Skeletal muscle tissue (tissue), 4 donors: ENCODE data around the gene MDFI. TPM values are rescaled to one million over a fixed set of nuclear protein-coding genes. Genes with fewer than 3 reads are reported as not detected.

Experiments used
- H3K27ac ChIP-seq: one replicate; pipeline ENCODE4 v1.7.0; 2013; ENCODE audit warnings: mild to moderate bottlenecking, low read depth, low read length, inconsistent platforms
- H3K27me3 ChIP-seq, 3 donors: one replicate each; pipeline ENCODE4 v1.7.0; 2013; ENCODE audit warnings: low read length in 3 of 3; ENCODE audit not compliant: control insufficient read depth in 3 of 3, insufficient read depth in 3 of 3
- H3K36me3 ChIP-seq, 3 donors: one replicate each; pipeline ENCODE4 v1.7.0; 2013; ENCODE audit warnings: low read length in 3 of 3; ENCODE audit not compliant: control insufficient read depth in 3 of 3, insufficient read depth in 3 of 3
- H3K4me1 ChIP-seq, 3 donors: one replicate each; pipeline ENCODE4 v1.7.0; 2013; ENCODE audit warnings: low read length in 3 of 3, mild to moderate bottlenecking in 3 of 3; ENCODE audit not compliant: control insufficient read depth in 3 of 3, insufficient read depth in 3 of 3
- H3K4me3 ChIP-seq, 3 donors: one replicate each; pipeline ENCODE4 v1.7.0; 2013; ENCODE audit warnings: low read length in 3 of 3
- H3K9ac ChIP-seq, 3 donors: one replicate each; pipeline ENCODE4 v1.7.0; 2013; ENCODE audit warnings: low read length in 3 of 3, mild to moderate bottlenecking in 3 of 3, moderate library complexity in 2 of 3, low read depth in 1 of 3
- H3K9me3 ChIP-seq, 3 donors: one replicate each; pipeline ENCODE4 v1.7.0; 2013; ENCODE audit warnings: low read length in 3 of 3; ENCODE audit not compliant: control insufficient read depth in 3 of 3
- total RNA-seq: library from RNA; depleted of rRNA; stranded (reverse); fragments of >200 nt; gene quantifications from one replicate; pipeline ENCODE4 v1.2.3, GENCODE V29; 2014
- donor health status: Osteomylitis.

Gene MDFI
- total RNA-seq, 1 donor from 2014 or later, result 37.1 TPM

DNA sequence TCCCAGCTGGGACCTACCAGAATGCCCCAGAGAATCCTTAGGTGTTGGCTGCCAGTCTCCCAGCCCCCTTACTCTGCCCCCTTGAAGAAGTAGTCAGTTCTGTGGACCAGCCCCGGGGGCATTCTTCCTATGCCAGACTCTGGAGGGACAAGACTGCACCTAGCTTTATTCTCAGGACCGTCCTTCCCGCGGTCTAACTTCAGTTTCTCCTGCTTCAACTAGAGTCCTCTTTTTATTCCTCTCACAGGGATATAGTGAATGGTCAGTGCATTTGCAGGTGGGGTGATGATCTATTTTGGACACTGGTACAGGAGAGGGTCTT, 35.9 kb upstream of the MDFI start:
- Histone ChIP-seq H3K27me3 (no peaks in the 10 kb centered on the region), H3K36me3 (peaks cover 0 to 4% (median 0%) of the 10 kb centered on the region in 3 donors), H3K4me3 (no peak overlapping the region), H3K27ac (no peak overlapping the region), H3K9me3 (no peaks in the 10 kb centered on the region), H3K4me1 (peaks cover 7 to 10% (median 8%) of the 10 kb centered on the region in 3 donors), H3K9ac (peak overlapping the region in 1 of 3 donors; percentile 79)

DNA sequence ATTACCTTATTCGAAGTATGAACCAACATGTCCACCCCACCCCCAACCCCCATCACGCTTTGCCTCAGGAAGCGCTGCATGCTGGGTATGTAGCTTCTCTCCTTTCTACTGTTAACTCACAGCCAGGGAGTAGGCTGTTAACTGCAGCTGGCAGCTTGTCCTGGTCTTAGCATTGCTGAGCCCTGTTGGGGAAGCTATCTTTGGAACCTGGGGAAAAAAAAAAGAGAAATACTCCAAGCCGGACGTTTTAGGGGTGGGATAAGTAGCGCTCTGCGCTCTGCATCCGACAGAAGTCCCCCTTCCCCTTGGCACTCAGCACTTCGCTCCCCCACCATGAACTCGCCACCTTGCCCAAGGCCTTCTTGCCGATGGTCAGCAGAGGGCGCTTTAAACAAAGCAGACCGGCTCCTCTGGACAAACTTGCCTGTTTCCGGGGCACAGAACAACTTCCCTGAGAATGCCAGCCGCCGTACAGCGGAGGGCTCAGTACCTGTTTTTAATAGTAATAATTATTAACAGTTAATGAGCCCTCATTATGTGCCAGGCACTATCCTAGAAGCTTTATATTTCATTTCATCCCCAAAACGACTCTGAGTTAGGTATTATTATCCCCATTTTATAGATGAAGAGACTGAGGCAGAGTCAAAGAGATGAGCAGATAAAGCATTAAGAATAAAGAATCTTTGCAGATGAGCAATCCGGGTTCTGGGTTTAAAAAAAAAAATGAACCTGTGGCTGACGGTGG, 35.2 kb upstream of the MDFI start:
- Histone ChIP-seq H3K36me3 (peaks cover 0 to 2% (median 0%) of the 10 kb centered on the region in 3 donors), H3K4me3 (peak overlapping the region; percentile 38 to 62 (median 48)), H3K9me3 (no peaks in the 10 kb centered on the region)

DNA sequence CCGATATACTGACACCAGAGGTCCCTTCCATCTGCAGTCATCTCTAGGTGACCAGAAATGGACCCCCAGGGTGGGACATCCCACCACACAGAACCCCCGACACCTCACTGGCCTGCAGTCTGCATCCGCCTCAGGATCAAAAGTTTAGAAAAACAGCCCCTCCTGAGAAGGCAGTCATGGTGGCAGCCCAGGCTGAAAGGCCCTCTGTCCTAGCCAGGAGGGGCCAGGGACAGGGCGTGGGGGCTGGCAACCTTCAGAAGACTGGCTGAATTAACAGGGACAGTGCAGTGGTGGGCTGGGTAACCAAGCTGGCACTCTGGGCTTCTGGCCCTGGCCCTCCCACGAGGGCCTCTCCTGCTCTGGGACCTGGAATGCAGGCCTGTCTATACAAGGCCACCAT, 34.3 kb upstream of the MDFI start:
- no peak overlapping the region for H3K27ac ChIP-seq
- peaks cover 0 to 2% (median 0%) of the 10 kb centered on the region in 3 donors for H3K36me3 ChIP-seq
- H3K9ac ChIP-seq, result no peak overlapping the region
- H3K4me3 ChIP-seq, result no peak overlapping the region
- no peaks in the 10 kb centered on the region for H3K27me3 ChIP-seq
- no peaks in the 10 kb centered on the region for H3K9me3 ChIP-seq
- H3K4me1 ChIP-seq, result peaks cover 7 to 10% (median 8%) of the 10 kb centered on the region in 3 donors

More for the DNA sequence above, 35.2 kb upstream of the MDFI start:
- Histone ChIP-seq H3K9ac (peak overlapping the region; percentile 13 to 79 (median 45)), H3K4me1 (peaks cover 7 to 10% (median 8%) of the 10 kb centered on the region in 3 donors), H3K27ac (no peak overlapping the region), H3K27me3 (no peaks in the 10 kb centered on the region)

DNA sequence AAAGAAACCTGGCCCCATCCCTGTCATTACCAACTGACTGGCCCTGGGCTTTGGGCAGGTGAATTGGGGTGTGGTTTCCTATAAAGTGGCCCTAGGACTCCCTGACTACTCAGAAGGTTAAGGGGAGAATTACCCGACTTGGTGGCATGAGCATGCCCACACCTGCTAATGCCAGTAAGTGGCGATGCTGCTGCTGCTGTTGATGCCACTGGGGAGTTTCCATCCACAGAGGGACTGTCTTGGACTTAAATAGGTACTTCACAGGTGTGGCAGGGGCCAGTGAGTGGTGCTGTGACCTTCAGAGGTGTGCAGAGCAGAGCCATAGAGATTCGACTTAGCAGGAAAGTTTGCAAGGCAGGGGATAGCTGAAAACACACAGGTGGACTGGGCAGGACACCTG, 32.6 kb upstream of the MDFI start:
- peaks cover 7 to 10% (median 8%) of the 10 kb centered on the region in 3 donors for H3K4me1 ChIP-seq
- peaks cover 0 to 2% (median 0%) of the 10 kb centered on the region in 3 donors for H3K36me3 ChIP-seq
- no peaks in the 10 kb centered on the region for H3K9me3 ChIP-seq
- H3K4me3 ChIP-seq, result no peak overlapping the region
- H3K9ac ChIP-seq, result no peak overlapping the region
- H3K27me3 ChIP-seq, result no peaks in the 10 kb centered on the region
- H3K27ac ChIP-seq, result no peak overlapping the region

DNA sequence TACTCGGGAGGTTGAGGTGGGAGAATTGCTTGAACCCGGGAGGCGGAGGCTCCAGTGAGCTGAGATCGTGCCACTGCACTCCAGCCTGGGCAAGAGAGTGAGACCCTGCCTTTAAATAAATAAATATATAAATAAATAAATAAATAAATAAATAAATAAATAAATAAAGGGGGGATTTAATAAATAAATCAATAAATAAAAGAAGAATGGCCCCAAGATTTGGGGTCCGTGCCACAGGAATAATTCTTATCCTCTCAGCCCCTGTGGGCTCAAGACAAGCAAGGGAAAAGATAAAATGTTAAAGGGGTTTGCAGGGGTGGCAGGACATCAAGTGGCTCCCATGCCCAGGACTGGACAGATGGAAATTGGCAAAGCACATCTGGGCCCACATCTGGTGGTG, 31.2 kb upstream of the MDFI start:
- H3K27ac ChIP-seq, result no peak overlapping the region
- H3K9ac ChIP-seq, result no peak overlapping the region
- H3K4me1 ChIP-seq, result peaks cover 5 to 10% (median 8%) of the 10 kb centered on the region in 3 donors
- H3K9me3 ChIP-seq, result no peaks in the 10 kb centered on the region
- no peaks in the 10 kb centered on the region for H3K36me3 ChIP-seq
- no peak overlapping the region for H3K4me3 ChIP-seq
- no peaks in the 10 kb centered on the region for H3K27me3 ChIP-seq

DNA sequence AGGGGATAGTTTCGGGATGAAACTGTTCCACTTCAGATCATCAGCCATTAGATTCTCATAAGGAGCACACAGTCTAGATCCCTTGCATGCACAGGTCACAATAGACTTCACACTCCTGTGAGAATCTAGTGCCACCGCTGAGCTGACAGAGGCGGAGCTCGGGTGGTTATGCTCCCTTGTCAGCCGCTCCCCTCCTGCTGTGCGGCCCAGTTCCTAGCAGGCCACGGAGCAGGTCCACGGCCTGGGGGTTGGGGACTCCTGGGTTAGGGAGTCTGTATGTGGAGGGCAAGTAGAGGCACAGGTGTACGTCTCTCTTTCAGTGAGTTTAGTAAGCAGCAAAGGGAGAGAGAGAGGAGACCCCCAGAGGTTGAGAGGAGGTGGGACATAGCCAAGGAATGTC, 30.5 kb upstream of the MDFI start:
- H3K9me3 ChIP-seq, result no peaks in the 10 kb centered on the region
- peaks cover 2 to 8% (median 5%) of the 10 kb centered on the region in 3 donors for H3K4me1 ChIP-seq
- H3K9ac ChIP-seq, result no peak overlapping the region
- H3K27me3 ChIP-seq, result no peaks in the 10 kb centered on the region
- H3K36me3 ChIP-seq, result no peaks in the 10 kb centered on the region
- no peak overlapping the region for H3K4me3 ChIP-seq
- no peak overlapping the region for H3K27ac ChIP-seq

DNA sequence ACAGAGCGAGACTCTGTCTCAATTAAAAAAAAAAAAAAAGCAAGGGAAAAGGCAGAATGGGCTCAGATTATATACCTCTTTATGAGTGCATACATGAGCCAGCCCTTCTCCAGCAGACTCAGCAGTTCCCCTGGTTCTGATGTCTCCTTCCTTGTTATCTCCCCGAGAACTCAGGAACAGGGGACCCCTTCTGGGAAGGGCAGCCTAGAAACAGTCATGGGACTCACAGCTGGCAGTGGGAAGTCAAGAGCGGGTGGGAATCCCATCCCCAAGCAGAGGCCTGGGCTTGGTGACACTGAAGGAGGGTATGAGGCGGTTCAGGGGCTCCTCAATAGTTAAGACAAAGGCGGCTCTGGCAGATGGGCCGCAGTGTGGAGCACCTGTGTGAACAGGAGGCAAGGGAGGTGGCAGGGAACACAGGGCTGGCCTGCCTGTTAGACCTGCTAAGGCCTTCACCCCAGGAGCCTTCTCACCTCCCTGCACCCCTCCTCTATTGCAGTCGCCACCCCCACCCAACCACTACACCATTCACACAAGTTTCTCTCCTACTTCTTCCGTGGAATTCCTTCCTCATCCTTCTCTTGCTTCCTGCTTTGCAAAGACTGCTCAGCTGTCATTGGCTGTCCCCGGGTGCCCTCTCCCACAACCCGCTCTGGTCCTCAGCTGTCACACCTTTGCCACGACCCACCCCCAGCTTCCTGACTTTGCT, 29.7 kb upstream of the MDFI start:
- Histone ChIP-seq H3K36me3 (no peaks in the 10 kb centered on the region), H3K4me1 (no peaks in the 10 kb centered on the region), H3K9me3 (no peaks in the 10 kb centered on the region), H3K27me3 (no peaks in the 10 kb centered on the region), H3K27ac (no peak overlapping the region), H3K9ac (no peak overlapping the region), H3K4me3 (no peak overlapping the region)

DNA sequence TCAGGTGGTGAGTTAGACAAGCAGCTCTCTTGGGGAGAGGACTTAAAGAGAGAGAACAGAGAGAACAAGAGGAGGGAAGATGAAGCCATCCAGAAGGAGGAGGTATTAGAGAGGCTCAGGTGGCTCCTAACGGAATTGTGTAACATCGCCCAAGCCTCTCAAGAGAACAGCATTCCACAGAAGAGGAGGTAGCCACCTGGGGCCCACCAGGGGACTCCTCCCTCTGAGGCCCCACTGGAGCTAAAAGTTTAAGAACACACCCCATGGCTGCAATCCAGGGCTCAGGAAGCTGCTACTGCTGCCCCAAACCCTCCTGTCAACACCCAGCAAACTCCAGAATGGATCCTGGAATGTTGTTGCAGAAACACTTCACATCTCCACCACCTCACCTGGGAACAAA, 23.6 kb upstream of the MDFI start:
- Histone ChIP-seq H3K4me1 (no peaks in the 10 kb centered on the region), H3K27me3 (no peaks in the 10 kb centered on the region)

DNA sequence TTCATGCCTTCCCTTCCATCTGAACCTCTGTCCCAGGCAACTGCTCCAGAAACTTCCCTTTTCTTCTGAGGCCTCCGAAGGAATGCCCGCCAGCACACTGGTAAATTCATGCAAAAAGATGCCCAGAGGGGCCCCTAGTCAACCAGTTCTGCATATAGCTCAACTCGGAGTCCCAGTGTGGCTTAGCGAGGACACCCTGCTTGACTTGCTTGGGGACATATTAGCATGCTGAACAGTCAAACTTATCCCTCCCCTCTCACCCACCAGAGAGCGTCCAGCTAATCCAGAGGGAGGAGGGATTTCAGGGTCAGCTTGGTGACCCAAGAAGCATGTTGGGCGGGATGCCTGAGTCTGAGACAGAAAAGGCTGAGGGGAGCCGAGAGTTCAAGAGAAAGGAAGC, 23.0 kb upstream of the MDFI start:
- H3K36me3 ChIP-seq, result no peaks in the 10 kb centered on the region
- no peaks in the 10 kb centered on the region for H3K4me1 ChIP-seq
- no peak overlapping the region for H3K9ac ChIP-seq
- no peak overlapping the region for H3K27ac ChIP-seq
- H3K9me3 ChIP-seq, result no peaks in the 10 kb centered on the region
- H3K27me3 ChIP-seq, result no peaks in the 10 kb centered on the region
- H3K4me3 ChIP-seq, result no peak overlapping the region

More for the DNA sequence above, 23.6 kb upstream of the MDFI start:
- no peak overlapping the region for H3K27ac ChIP-seq
- no peak overlapping the region for H3K4me3 ChIP-seq
- H3K9ac ChIP-seq, result no peak overlapping the region
- H3K36me3 ChIP-seq, result no peaks in the 10 kb centered on the region
- H3K9me3 ChIP-seq, result no peaks in the 10 kb centered on the region

DNA sequence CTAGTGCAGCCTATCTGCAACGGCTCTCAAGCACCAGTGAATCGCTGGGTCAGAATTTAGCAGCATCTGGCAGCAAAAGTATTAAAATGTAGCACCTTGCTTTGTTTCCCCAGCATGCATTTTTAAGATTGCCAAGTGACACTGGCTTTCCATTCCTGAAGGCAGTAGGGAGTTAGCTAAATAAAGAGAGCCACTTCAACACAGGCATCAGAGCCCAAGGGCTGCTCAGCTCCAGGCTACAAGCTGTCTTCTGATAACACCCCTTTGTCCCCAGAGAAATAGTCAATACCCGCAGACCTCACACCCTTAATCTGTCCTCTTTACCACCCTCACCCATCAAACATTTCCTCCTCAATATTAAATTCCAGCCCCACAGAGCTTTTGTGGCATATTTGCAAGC, 19.7 kb upstream of the MDFI start:
- no peak overlapping the region for H3K27ac ChIP-seq
- no peaks in the 10 kb centered on the region for H3K27me3 ChIP-seq
- no peaks in the 10 kb centered on the region for H3K9me3 ChIP-seq
- no peak overlapping the region for H3K9ac ChIP-seq
- H3K36me3 ChIP-seq, result no peaks in the 10 kb centered on the region
- no peaks in the 10 kb centered on the region for H3K4me1 ChIP-seq
- no peak overlapping the region for H3K4me3 ChIP-seq
